NCI-H1694 treated with DMSO at 0.1 percent for 48 hours (cell line): ENCODE results near the gene DTNBP1.

Experiments used
- DNase-seq: peaks from one replicate; lab custom pipeline; 2025; lab: John Stamatoyannopoulos, UW

Gene DTNBP1

GRCh38 chr6:15588971-15589634 is 73.7 kb downstream of the DTNBP1 start:
- no peak for DNase-seq

GRCh38 chr6:15586503-15586902 is 76.3 kb downstream of the DTNBP1 start:
- no peak for DNase-seq

- no peak for DNase-seq
Measured at GRCh38 chr6:15585760-15586214, 77.0 kb downstream of the DTNBP1 start.

DNA sequence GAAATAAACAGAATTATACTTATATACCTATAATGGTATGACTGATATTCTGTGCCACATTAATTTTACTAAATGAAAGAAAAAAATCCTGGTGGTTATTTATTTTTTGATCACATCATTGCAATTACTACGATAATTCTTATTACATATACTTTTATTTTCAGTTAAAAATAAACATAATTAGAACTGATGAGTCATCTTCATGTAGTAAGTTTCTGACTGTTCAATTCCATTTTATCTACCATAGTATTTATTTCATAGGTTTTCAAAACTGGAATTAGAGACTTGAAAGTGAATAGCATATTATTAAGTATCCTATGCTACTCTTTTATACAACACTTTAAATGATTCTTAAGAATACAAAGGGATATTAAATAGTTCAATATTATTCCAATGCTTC is 80.3 kb downstream of the DTNBP1 start:
- no peak for DNase-seq

- DNase-seq = no peak
Measured at GRCh38 chr6:15581751-15582150, 81.1 kb downstream of the DTNBP1 start.

GRCh38 chr6:15580326-15580725 is 82.5 kb downstream of the DTNBP1 start:
- DNase-seq = no peak

GRCh38 chr6:15578716-15579391 is 84.0 kb downstream of the DTNBP1 start:
- no peak for DNase-seq

GRCh38 chr6:15577550-15578171 is 85.2 kb downstream of the DTNBP1 start:
- DNase-seq = no peak

DNA sequence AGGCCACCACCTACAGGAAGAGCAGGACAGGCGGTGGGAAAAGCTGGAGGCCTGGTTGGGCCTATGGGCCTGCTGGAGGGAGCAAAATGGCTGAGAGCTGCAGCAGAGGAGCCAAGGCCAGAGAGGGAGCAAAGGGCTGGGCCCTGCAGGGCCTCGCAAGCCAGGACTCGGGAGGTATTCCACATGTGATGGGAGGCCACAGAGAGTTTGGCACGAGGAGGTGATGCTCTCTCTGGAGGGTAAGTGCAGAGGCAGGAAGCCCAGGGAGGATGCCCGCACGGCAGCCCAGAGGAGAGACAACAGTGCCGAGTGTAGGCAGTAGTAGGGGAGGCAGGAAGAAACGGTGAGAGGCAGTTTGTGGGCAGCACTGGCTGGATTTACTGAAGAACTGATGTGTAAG is 85.7 kb downstream of the DTNBP1 start:
- no peak for DNase-seq

GRCh38 chr6:15575357-15576033 is 87.3 kb downstream of the DTNBP1 start:
- no peak for DNase-seq

- no peak for DNase-seq
Measured at GRCh38 chr6:15574486-15574885, 88.3 kb downstream of the DTNBP1 start.

GRCh38 chr6:15574023-15574422 is 88.8 kb downstream of the DTNBP1 start:
- DNase-seq = no peak

DNA sequence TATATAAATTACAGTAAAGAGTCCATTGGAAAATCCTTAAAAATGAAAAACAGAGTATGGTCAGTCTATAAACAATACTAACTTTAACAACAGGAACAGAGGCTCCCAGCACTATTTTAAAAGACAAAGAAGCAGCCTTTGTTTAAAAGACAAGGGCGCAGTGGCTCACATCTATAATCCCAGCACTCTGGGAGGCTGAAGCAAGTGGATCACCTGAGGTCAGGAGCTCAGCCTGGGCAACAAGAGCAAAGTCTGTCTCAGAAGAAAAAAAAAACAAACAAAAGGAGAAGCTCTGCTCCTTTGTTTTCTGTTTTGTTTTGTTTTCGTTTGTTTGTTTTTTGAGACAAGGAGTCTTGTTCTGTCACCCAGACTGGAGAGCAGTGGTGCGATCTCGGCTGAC is 89.4 kb downstream of the DTNBP1 start:
- no peak for DNase-seq

DNA sequence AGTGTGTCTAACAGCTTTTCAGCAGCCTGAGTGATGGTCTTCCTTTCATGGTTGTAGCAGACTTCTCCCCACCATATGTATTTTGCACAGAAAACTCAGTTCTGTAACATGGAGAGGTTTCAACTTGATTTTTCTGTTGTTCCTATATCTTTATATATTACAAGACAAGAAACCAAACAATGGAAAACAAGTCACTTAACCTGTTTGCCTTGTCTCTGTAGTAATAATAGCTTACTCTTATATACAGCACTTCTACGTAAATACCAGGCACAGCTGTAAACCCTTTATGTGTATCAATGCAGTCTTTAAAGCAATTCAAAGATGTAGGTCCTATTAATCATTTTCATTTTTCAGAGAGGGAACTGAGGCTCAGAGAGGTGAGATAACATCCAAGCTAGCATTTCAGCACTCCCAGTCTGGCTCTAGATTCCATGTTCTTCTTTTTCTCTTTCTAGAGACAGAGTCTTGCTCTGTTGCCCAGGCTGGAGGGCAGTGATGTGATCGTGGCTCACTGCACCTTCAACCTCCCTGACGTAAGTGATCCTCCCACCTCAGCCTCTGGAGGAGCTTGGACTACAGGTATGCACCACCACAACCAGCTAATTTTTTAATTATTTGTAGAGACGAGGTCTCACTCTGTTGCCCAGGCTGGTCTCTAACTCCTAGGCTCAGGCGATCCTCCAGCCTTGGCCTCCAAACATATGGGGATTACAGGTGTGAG is 90.4 kb downstream of the DTNBP1 start:
- no peak for DNase-seq

- DNase-seq = no peak
Measured at GRCh38 chr6:15570171-15570570, 92.7 kb downstream of the DTNBP1 start.

GRCh38 chr6:15569035-15569995 is 93.5 kb downstream of the DTNBP1 start:
- no peak for DNase-seq

DNA sequence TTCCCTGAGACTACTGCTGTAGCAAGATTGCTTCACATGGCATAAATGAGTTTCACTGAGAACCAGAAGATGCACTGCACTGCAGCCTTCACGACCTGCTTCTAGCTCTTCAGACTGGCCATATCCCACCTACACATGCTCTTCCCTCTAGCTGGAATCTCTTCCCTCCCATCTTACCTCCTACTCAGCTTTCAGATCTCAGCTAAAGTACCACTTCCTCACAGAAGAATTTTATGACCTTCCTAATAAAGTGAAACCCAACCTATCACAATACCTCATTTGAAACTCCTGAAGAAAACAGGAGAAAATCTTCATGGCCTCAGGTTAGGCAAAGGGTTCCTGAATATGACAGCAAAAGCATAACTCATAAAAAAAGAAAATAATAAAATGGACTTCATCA is 99.9 kb downstream of the DTNBP1 start:
- DNase-seq = no peak

- no peak for DNase-seq
Measured at GRCh38 chr6:15561447-15562199, 101.2 kb downstream of the DTNBP1 start.

DNA sequence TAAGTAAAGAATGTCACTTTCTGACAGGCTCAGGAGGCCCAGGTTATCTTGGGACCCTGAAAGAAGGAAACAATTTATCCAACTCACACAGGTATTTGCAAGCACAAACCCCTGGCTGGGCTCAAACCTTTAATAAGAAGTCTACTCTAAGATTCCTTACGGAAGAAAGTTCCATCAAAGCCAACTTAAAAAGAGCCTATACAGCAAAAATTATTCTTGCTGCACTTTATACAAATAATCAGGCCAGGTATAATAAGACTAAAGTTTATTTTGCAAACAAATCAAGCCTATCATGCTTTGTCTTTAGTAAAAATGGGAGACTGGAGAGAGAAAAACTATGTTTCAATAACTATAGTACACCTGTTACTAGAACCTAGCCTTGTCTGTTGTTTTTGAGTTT is 102.1 kb downstream of the DTNBP1 start:
- DNase-seq = no peak

DNA sequence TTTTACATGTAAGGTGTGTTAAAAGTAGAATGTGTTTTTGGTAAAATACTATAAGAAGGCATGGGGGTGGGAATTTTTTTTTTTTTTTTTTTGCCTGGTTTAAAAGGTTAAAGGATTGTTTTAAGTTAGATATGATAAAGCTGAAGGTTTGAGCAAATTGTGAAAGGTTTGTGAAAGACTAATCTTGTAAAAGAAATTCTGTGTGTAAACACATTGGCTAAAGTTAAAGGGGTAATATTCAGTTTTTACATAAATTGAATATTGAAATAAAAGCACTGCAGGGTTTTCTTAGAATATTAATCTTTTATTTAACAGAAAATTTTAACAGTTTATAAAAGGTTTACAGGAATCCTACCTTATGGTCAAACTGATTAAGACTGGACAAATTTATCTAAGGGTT is 105.7 kb downstream of the DTNBP1 start:
- no peak for DNase-seq
